Hepatocyte (in vitro differentiated cells): Measurements from ENCODE around the gene EEFSEC. TPM values are rescaled to one million over a fixed set of nuclear protein-coding genes. Genes with fewer than 3 reads are reported as not detected.

Experiments used
- DNase-seq: peaks from one replicate; pipeline ENCODE4 v3.0.0-alpha.2; 2016; ENCODE audit warnings: low spot score
- H2AFZ ChIP-seq: fragments of 200-600 bp; sonication (generic); 2 replicates; pipeline ENCODE4 v1.6.0; 2016; ENCODE audit warnings: antibody characterized with exemption, mild to moderate bottlenecking
- H3K27ac ChIP-seq: fragments of 200-600 bp; sonication (generic); 2 replicates; pipeline ENCODE4 v1.5.1; 2016; ENCODE audit warnings: mild to moderate bottlenecking
- H3K27me3 ChIP-seq: fragments of 200-600 bp; sonication (generic); 2 replicates; pipeline ENCODE4 v1.6.1; 2016
- H3K36me3 ChIP-seq: fragments of 200-600 bp; sonication (generic); replicated peaks from 2 replicates; pipeline ENCODE4 v1.5.1; 2016; ENCODE audit warnings: low read depth; ENCODE audit not compliant: insufficient read depth
- H3K4me1 ChIP-seq: fragments of 200-600 bp; sonication (generic); 2 replicates; pipeline ENCODE4 v1.5.1; 2016; ENCODE audit warnings: mild to moderate bottlenecking, moderate library complexity; ENCODE audit not compliant: insufficient read depth
- H3K4me2 ChIP-seq: fragments of 200-600 bp; sonication (generic); 2 replicates; pipeline ENCODE4 v1.6.0; 2016
- H3K4me3 ChIP-seq: fragments of 200-600 bp; sonication (generic); 2 replicates; pipeline ENCODE4 v1.5.1; 2016; ENCODE audit warnings: mild to moderate bottlenecking
- H3K79me2 ChIP-seq: fragments of 200-600 bp; sonication (generic); 2 replicates; pipeline ENCODE4 v1.6.0; 2017; ENCODE audit warnings: mild to moderate bottlenecking
- H3K9me2 ChIP-seq: fragments of 200-600 bp; sonication (generic); replicated peaks from 2 replicates; pipeline ENCODE4 v1.6.0; 2017; ENCODE audit warnings: mild to moderate bottlenecking; ENCODE audit not compliant: insufficient read depth
- H3K9me3 ChIP-seq: fragments of 200-600 bp; sonication (generic); 2 replicates; pipeline ENCODE4 v1.5.1; 2016; ENCODE audit warnings: low read depth, mild to moderate bottlenecking
- H4K20me1 ChIP-seq: fragments of 200-600 bp; sonication (generic); 2 replicates; pipeline ENCODE4 v1.6.0; 2016; ENCODE audit warnings: mild to moderate bottlenecking; ENCODE audit not compliant: insufficient read depth, poor library complexity, severe bottlenecking
- CTCF ChIP-seq: fragments of 200-600 bp; sonication (generic); IDR thresholded peaks from 2 replicates; pipeline ENCODE4 v1.5.1; 2016; ENCODE audit warnings: antibody characterized with exemption, mild to moderate bottlenecking; ENCODE audit not compliant: poor library complexity
- EZH2 ChIP-seq: fragments of 200-600 bp; sonication (generic); IDR thresholded peaks from 2 replicates; pipeline ENCODE4 v1.6.1; 2016; ENCODE audit warnings: antibody characterized with exemption, mild to moderate bottlenecking, borderline replicate concordance
- EZH2phosphoT487 ChIP-seq: fragments of 200-600 bp; sonication (generic); IDR thresholded peaks from one replicate; pipeline ENCODE4 v1.6.1; 2018; ENCODE audit warnings: antibody characterized with exemption, mild to moderate bottlenecking, low read depth, moderate library complexity; ENCODE audit not compliant: unreplicated experiment, severe bottlenecking
- WGBS: methylation state at CpG from one replicate; pipeline ENCODE4 v1.1.6; 2016; ENCODE audit warnings: low lambda C conversion rate; ENCODE audit errors: missing lambda C conversion rate; 5-methylcytosine and 5-hydroxymethylcytosine counted together
- polyA plus RNA-seq: library from polyadenylated mRNA; unstranded; fragments of >200 nt; fragmentation: Nextera tagmentation; extraction: Ambion mirVana; gene quantifications from 2 replicates; pipeline ENCODE4 v1.2.1, GENCODE V29; 2016
- total RNA-seq: library from RNA; depleted of rRNA; stranded (reverse); fragments of >200 nt; gene quantifications from 2 replicates; pipeline ENCODE4 v1.2.3, GENCODE V29; 2014

Gene EEFSEC
- total and polyA plus RNA-seq, 2 experiments from 2014 or later = 9.8 to 17.5 TPM

DNA sequence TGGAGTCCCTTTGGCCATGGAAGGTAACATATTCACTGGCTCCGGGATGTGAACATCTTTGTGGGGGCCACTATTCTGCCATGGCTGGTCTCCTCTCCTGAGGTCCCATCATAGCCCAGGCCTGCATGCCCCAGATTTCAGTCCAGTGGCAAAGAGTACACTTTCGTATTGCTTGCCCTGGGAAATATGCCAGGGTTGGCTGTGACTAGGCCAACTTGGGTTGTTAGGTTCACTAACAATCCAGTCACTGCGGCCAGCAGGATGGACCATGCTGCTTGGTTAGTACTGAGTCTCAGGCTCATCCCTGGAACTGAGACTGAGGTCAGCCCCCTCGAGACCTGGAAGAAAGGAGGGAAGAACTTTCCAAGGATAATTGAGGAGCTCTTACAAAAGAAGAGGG lies 9.8 kb upstream of the EEFSEC start:
- no peaks in the 10 kb centered on the region for H4K20me1 ChIP-seq
- H2AFZ ChIP-seq = no peak overlapping the region
- H3K9me3 ChIP-seq = no peaks in the 10 kb centered on the region
- TF ChIP-seq EZH2phosphoT487 = no peak
- no peak for TF ChIP-seq CTCF
- TF ChIP-seq EZH2 = no peak
- no peaks in the 10 kb centered on the region for H3K79me2 ChIP-seq
- no peaks in the 10 kb centered on the region for H3K9me2 ChIP-seq
- H3K36me3 ChIP-seq = no peaks in the 10 kb centered on the region
- H3K4me1 ChIP-seq = no peaks in the 10 kb centered on the region
- DNase-seq = no peak
- peaks cover 8% of the 10 kb centered on the region for H3K27me3 ChIP-seq
- WGBS = 90% methylated on average over 4 of the region's 4 CpGs
- H3K4me3 ChIP-seq = no peak overlapping the region
- no peak overlapping the region for H3K4me2 ChIP-seq
- H3K27ac ChIP-seq = no peak overlapping the region

GRCh38 chr3:128144512-128145187 lies 8.6 kb upstream of the EEFSEC start:
- Histone ChIP-seq H3K27ac (no peak overlapping the region), H3K4me3 (no peak overlapping the region), H4K20me1 (no peaks in the 10 kb centered on the region), H3K9me2 (no peaks in the 10 kb centered on the region), H2AFZ (no peak overlapping the region), H3K4me1 (no peaks in the 10 kb centered on the region), H3K9me3 (no peaks in the 10 kb centered on the region), H3K4me2 (no peak overlapping the region), H3K36me3 (no peaks in the 10 kb centered on the region), H3K79me2 (no peaks in the 10 kb centered on the region), H3K27me3 (peaks cover 3% of the 10 kb centered on the region)
- no peak for DNase-seq
- 65% methylated on average over 5 of the region's 5 CpGs for WGBS
- TF ChIP-seq CTCF (no peak), EZH2 (no peak), EZH2phosphoT487 (no peak)

DNA sequence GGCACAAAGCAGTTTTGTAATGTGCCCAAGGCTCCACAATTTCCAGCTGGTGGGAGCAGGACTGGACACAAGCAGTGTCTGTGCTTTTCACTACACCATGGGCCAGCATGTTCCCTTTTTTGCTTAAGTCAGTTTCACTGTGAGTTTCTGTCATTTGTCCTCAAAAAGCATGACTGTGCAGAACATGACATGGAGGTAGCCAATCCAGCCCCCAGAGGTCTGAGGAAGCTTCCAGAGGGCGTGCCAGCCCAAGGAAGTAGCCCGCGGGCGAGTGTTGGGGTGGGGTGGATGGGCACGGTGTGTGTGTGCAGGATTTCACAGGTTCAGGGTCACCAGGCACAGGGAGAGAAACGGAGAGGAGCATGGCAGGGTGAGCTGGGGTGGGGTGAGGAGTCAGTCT lies 8.0 kb upstream of the EEFSEC start:
- H2AFZ ChIP-seq = no peak overlapping the region
- no peak for TF ChIP-seq EZH2
- TF ChIP-seq CTCF = no peak
- no peak for TF ChIP-seq EZH2phosphoT487
- DNase-seq = no peak
- H3K4me1 ChIP-seq = no peaks in the 10 kb centered on the region
- H3K36me3 ChIP-seq = no peaks in the 10 kb centered on the region
- H3K9me3 ChIP-seq = no peaks in the 10 kb centered on the region
- H3K79me2 ChIP-seq = no peaks in the 10 kb centered on the region
- H3K4me3 ChIP-seq = no peak overlapping the region
- H4K20me1 ChIP-seq = no peaks in the 10 kb centered on the region
- H3K27ac ChIP-seq = no peak overlapping the region
- no peaks in the 10 kb centered on the region for H3K9me2 ChIP-seq
- 83% methylated on average over 6 of the region's 6 CpGs for WGBS
- H3K4me2 ChIP-seq = no peak overlapping the region
- peaks cover 2% of the 10 kb centered on the region for H3K27me3 ChIP-seq
